Heart right ventricle (tissue), 16 donors: ENCODE data around the gene LAMP5. TPM values are rescaled to one million over a fixed set of nuclear protein-coding genes. Genes with fewer than 3 reads are reported as not detected.

Source experiments
- ATAC-seq, 8 donors: fragments of 200-7000 bp; cut with Tn5 transposase; one replicate each; pipeline ENCODE4 v1.9.1; 2020; ENCODE audit warnings: mild to moderate bottlenecking in 8 of 8, moderate library complexity in 8 of 8, moderate number of reproducible peaks in 1 of 8
- DNase-seq, 2 donors: peaks; one replicate each; pipeline ENCODE4 v3.0.0-alpha.2; 2020
- H3K27ac ChIP-seq, 10 donors: fragments of 200-600 bp; sonication (generic) in 2 of 10; one replicate each; pipeline versions ENCODE4 v1.5.0 to v1.8.0; 2020 to 2022; ENCODE audit warnings: mild to moderate bottlenecking in 3 of 10
- H3K27me3 ChIP-seq, 7 donors: fragments of 200-600 bp; one replicate each; pipeline ENCODE4 v1.8.0; 2021 to 2022; ENCODE audit warnings: mild to moderate bottlenecking in 2 of 7
- H3K36me3 ChIP-seq, 9 donors: fragments of 200-600 bp; sonication (generic) in 1 of 9; one replicate each; pipeline versions ENCODE4 v1.5.0 to v1.8.0; 2020 to 2022; ENCODE audit warnings: mild to moderate bottlenecking in 2 of 9
- H3K4me1 ChIP-seq, 9 donors: fragments of 200-600 bp; sonication (generic) in 1 of 9; one replicate each; pipeline versions ENCODE4 v1.5.0 to v1.8.0; 2020 to 2022; ENCODE audit warnings: mild to moderate bottlenecking in 4 of 9
- H3K4me3 ChIP-seq, 10 donors: fragments of 200-600 bp; sonication (generic) in 2 of 10; one replicate each; pipeline versions ENCODE4 v1.5.0 to v1.8.0; 2020 to 2022; ENCODE audit warnings: mild to moderate bottlenecking in 7 of 10, moderate library complexity in 2 of 10
- H3K9me3 ChIP-seq, 11 donors: fragments of 200-600 bp in 10 of 11; sonication (generic) in 2 of 11; one replicate each; pipeline versions ENCODE4 v1.5.0 to v1.8.0; 2013 to 2022; ENCODE audit warnings: mild to moderate bottlenecking in 2 of 11, control low read depth in 1 of 11, moderate library complexity in 1 of 11
- WGBS, 2 donors: extraction: QIAGEN DNeasy Blood & Tissue Kit; methylation state at CpG; one replicate each; pipeline ENCODE4 v1.1.7; 2013; ENCODE audit warnings: inconsistent platforms in 1 of 2; 5-methylcytosine and 5-hydroxymethylcytosine counted together
- intact Hi-C, 10 donors: fragments of 100-400 bp; cut with DNase I; formaldehyde crosslinking; loops; one replicate each; pipeline versions ENCODE4 v1.11.1 to v1.14.2; 2022
- polyA plus RNA-seq, 2 donors: library from polyadenylated mRNA; stranded (reverse); fragments of 200-250 nt; gene quantifications; one replicate each; pipeline ENCODE4 v1.2.3, GENCODE V29; 2013
- total RNA-seq, 10 donors: library from RNA; stranded (reverse); fragmentation: NEBNext Ultra II Directional in 3 of 10; extraction: Animal tissue kit (Norgen Biotek cat#: 25700) in 3 of 10; gene quantifications; one replicate each; pipeline versions ENCODE4 v1.2.1 to v1.2.4, GENCODE V29; 2021 to 2023
- TF ChIP-seq, protein P1 (sequence below), 9 donors: fragments of 200-600 bp; sonication (generic) in 2 of 9; IDR thresholded peaks; one replicate each; pipeline versions ENCODE4 v1.5.0 to v1.8.0; 2021 to 2022; ENCODE audit warnings: antibody characterized with exemption in 9 of 9, mild to moderate bottlenecking in 5 of 9, moderate library complexity in 1 of 9
- donor health status: Arrhythmogenic right ventricular cardiomyopathy.
- donor health status: ischemic (EF 13 %, LVEDD 7.1; RV severe dilation, severe dysfunction).
- donor health status: healthy with polysubstance abuse.
- donor health status: DM: no; HTN: yes; CAD: no.
- donor health status: DM: no; HTN: no; CAD: no.
- donor health status: ischemic (EF 25% LVEDD 6.9; RV normal size, moderate dysfunction).
- donor health status: ischemic (EF 25% LVEDD 5.7; RV mildly dilated, moderate dysfunction).
- donor health status: healthy.
- donor health status: DM: yes; HTN: yes; CAD: no.
- donor health status: Ischemic cardiomyopathy.
- donor health status: ischemic (EF 35%, LVEDD 5.7; RV mildly dilated, moderate dysfunction).
- donor health status: nonischemic (EF 11% LVEDD 7.7; RV severe dilation, severe dysfunction).
- donor health status: DM: yes; HTN: yes; CAD: no.
- donor health status: PGD.
- donor health status: ischemic (EF 29% LVEDD 5.4; RV normal size, mild dysfunction).
- donor health status: nonischemic (EF 23%, LVEDD 6.1; RV moderate dilation, normal function).

Gene LAMP5
- total and polyA plus RNA-seq, 12 donors = 0.04 to 0.16 (median 0.11) TPM; not detected in 7

DNA sequence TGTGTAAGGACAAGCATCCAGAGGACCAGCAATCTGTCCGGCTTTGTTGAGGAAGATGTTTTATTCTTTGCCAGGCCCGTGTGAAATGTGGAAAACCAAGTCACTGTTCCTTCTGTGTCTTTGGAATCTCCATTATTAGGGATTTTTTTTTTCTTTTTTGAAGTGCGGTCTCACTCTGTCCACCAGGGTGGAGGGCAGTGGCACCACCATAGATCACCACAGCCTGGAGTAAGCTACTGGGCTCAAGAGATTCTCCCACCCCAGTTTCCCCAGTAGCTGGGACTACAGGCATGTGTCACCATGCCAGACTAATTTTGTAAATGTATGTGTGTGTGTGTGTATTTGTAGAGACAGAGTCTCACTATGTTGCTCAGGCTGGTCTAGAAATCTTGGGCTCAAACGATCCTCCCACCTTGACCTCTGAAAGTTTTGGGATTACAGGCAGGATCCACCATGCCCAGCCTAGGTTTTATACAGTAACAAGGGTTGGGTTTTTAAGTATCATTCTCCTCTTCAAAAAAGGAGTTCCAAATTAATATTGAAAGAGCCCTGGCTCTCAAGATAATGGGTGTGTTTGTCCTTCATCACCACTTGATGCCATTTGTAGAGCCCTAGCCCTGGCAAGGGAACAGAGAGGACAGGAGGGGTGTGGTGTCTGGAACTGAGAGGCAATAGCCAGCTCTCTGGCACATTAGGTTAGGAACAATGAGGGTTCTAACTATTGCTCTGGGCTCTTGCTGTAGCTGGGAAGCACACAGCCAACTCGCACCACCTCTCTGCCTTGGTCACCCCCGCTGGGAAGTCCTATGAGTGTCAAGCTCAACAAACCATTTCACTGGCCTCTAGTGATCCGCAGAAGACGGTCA, 3.1 kb downstream of the LAMP5 start:
- no peak overlapping the region for H3K4me3 ChIP-seq
- no peaks in the 10 kb centered on the region for H3K36me3 ChIP-seq
- intact Hi-C loops = no loop called here
- no peak overlapping the region for H3K27ac ChIP-seq
- peaks cover 0 to 30% (median 25%) of the 10 kb centered on the region in 9 donors for H3K4me1 ChIP-seq
- TF ChIP-seq, protein P1, sequence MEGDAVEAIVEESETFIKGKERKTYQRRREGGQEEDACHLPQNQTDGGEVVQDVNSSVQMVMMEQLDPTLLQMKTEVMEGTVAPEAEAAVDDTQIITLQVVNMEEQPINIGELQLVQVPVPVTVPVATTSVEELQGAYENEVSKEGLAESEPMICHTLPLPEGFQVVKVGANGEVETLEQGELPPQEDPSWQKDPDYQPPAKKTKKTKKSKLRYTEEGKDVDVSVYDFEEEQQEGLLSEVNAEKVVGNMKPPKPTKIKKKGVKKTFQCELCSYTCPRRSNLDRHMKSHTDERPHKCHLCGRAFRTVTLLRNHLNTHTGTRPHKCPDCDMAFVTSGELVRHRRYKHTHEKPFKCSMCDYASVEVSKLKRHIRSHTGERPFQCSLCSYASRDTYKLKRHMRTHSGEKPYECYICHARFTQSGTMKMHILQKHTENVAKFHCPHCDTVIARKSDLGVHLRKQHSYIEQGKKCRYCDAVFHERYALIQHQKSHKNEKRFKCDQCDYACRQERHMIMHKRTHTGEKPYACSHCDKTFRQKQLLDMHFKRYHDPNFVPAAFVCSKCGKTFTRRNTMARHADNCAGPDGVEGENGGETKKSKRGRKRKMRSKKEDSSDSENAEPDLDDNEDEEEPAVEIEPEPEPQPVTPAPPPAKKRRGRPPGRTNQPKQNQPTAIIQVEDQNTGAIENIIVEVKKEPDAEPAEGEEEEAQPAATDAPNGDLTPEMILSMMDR (IDR thresholded peaks at IDR 0.05) = no peak
- no peak for DNase-seq
- H3K27me3 ChIP-seq = peaks cover 6 to 92% (median 84%) of the 10 kb centered on the region in 7 donors
- 42 to 49% methylated on average over 8 of the region's 8 CpGs for WGBS, 2 donors
- H3K9me3 ChIP-seq = no peaks in the 10 kb centered on the region
- ATAC-seq = no peak

GRCh38 chr20:9518576-9519175, 4.3 kb downstream of the LAMP5 start:
- no peak for DNase-seq
- peaks cover 6 to 94% (median 76%) of the 10 kb centered on the region in 7 donors for H3K27me3 ChIP-seq
- ATAC-seq = no peak
- H3K36me3 ChIP-seq = no peaks in the 10 kb centered on the region
- H3K27ac ChIP-seq = no peak overlapping the region
- TF ChIP-seq, protein P1 (IDR thresholded peaks at IDR 0.05) = no peak
- H3K9me3 ChIP-seq = no peaks in the 10 kb centered on the region
- peaks cover 0 to 30% (median 25%) of the 10 kb centered on the region in 9 donors for H3K4me1 ChIP-seq
- H3K4me3 ChIP-seq = no peak overlapping the region
- intact Hi-C loops = no loop called here
- WGBS, 2 donors = 26 to 32% methylated on average over 8 of the region's 8 CpGs

DNA sequence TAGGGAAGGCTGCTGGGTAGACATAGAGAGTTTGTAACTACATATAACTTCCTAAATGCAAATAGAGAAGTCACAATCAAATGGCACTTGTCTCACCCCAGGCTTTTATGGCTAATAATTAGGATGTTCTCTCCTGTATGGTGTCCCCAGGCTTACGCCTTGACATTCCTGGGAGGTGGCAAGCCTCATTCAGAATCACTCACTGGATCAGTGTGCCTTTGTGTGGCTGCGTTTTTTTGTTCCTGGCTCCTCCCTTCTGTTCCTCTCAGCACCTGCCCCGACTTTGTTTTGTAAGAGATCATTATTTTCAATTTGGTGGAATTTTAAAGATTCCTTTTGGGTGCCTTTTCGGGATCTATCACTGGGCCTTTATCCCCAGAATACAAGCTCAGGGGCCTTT, 5.7 kb downstream of the LAMP5 start:
- intact Hi-C loops = no loop called here
- Histone ChIP-seq H3K9me3 (no peaks in the 10 kb centered on the region), H3K36me3 (no peaks in the 10 kb centered on the region), H3K27me3 (peaks cover 6 to 80% (median 62%) of the 10 kb centered on the region in 7 donors), H3K4me1 (peaks cover 0 to 20% (median 17%) of the 10 kb centered on the region in 9 donors), H3K27ac (no peak overlapping the region), H3K4me3 (no peak overlapping the region)
- DNase-seq (no peak), ATAC-seq (no peak)
- WGBS, 2 donors = 74 to 80% methylated on average over 4 of the region's 4 CpGs
- TF ChIP-seq, protein P1 (IDR thresholded peaks at IDR 0.05) = no peak

DNA sequence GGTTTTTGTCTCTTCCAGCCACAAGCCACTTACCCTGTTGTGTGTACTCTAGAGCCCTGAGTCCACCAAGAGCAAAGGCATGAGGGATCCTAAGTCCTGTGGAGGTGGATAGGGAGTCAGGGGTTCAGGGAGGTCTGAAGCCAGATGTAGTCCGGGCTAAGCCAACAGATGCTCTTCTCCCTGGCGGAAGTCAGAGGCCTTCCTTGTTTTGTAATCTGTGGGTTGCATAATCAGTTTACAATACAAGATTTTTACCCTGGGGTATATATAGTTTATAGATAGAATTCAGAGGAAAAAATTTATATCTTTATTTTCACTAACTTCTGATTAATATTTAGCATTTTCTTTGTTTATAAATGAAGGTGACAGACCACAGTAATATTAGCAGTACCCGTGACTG, 9.2 kb downstream of the LAMP5 start:
- Histone ChIP-seq H3K36me3 (no peaks in the 10 kb centered on the region), H3K4me1 (no peaks in the 10 kb centered on the region), H3K27ac (no peak overlapping the region), H3K27me3 (peaks cover 0 to 45% (median 28%) of the 10 kb centered on the region in 7 donors), H3K4me3 (no peak overlapping the region), H3K9me3 (no peaks in the 10 kb centered on the region)
- TF ChIP-seq, protein P1 (IDR thresholded peaks at IDR 0.05) = no peak
- WGBS, 2 donors = 73 to 78% methylated on average over 3 of the region's 3 CpGs
- no peak for DNase-seq
- intact Hi-C loops = no loop called here
- ATAC-seq = no peak
